NK-92 (cell line): ENCODE data around the gene EMILIN1.

ENCODE experiments used
- DNase-seq: peaks from one replicate; lab custom pipeline; 2025; ENCODE audit not compliant: unreplicated experiment; lab: John Stamatoyannopoulos, UW

EMILIN1 gene

GRCh38 chr2:27078267-27079194 is at the start of gene EMILIN1:
TSS of gene EMILIN1 (plus strand) at chr2:27078615. CDS start at chr2:27079066, 451 bp downstream.
- DNase-seq, result no peak

GRCh38 chr2:27029051-27029450 is 49.4 kb upstream of the EMILIN1 start:
- no peak for DNase-seq

- no peak for DNase-seq
Observed at GRCh38 chr2:27032495-27033252, 45.7 kb upstream of the EMILIN1 start, which contains the start of gene TMEM214. TSS of gene TMEM214 (plus strand) at chr2:27032965. CDS start at chr2:27033016, 51 bp downstream.

GRCh38 chr2:27033253-27033852 is 45.1 kb upstream of the EMILIN1 start:
- DNase-seq, result no peak

GRCh38 chr2:27038012-27038411 is 40.4 kb upstream of the EMILIN1 start:
- DNase-seq, result no peak

GRCh38 chr2:27038631-27039339 is 39.6 kb upstream of the EMILIN1 start:
- DNase-seq, result no peak

GRCh38 chr2:27039426-27039825 is 39.0 kb upstream of the EMILIN1 start:
- DNase-seq, result no peak

GRCh38 chr2:27039871-27040270 is 38.5 kb upstream of the EMILIN1 start:
- DNase-seq, result no peak

- DNase-seq, result no peak
Observed at GRCh38 chr2:27040282-27040681, 38.1 kb upstream of the EMILIN1 start.

GRCh38 chr2:27041752-27042151 is 36.7 kb upstream of the EMILIN1 start:
- DNase-seq, result no peak

- no peak for DNase-seq
Observed at GRCh38 chr2:27042159-27042661, 36.2 kb upstream of the EMILIN1 start.

GRCh38 chr2:27042985-27043634 is 35.3 kb upstream of the EMILIN1 start:
- DNase-seq, result no peak

- DNase-seq, result no peak
Observed at GRCh38 chr2:27049422-27050280, 28.8 kb upstream of the EMILIN1 start.

GRCh38 chr2:27050281-27050995 is 28.0 kb upstream of the EMILIN1 start:
- peak; percentile 49 for DNase-seq

- DNase-seq, result peak; percentile 72
Observed at GRCh38 chr2:27050996-27051901, 27.2 kb upstream of the EMILIN1 start, which contains the start of gene AGBL5. TSS of gene AGBL5 (plus strand) at chr2:27051668. CDS start at chr2:27052959, 1,291 bp downstream.

GRCh38 chr2:27051902-27052645 is 26.3 kb upstream of the EMILIN1 start:
- no peak for DNase-seq

- DNase-seq, result no peak
Observed at GRCh38 chr2:27053321-27053720, 25.1 kb upstream of the EMILIN1 start.
